GM12878 (cell line): ENCODE results near the gene PIP5K1A. TPM values are rescaled to one million over a fixed set of nuclear protein-coding genes. Genes with fewer than 3 reads are reported as not detected.

ENCODE experiments used
- BCL11A ChIP-seq: IDR thresholded peaks from 2 replicates; pipeline ENCODE4 v1.6.1; 2011; ENCODE audit warnings: low read depth, low read length
- CHD1 ChIP-seq: IDR thresholded peaks from 2 replicates; pipeline ENCODE4 v1.6.1; 2012; ENCODE audit warnings: low read depth, low read length, improper control_type of control experiment
- EGR1 ChIP-seq, 2 experiments: IDR thresholded peaks; 1 replicate in 1 of 2; 2 replicates in 1 of 2; pipeline ENCODE4 v1.6.1; 2011 to 2012; ENCODE audit warnings: low read depth in 2 of 2, low read length in 2 of 2, borderline replicate concordance in 1 of 2, mild to moderate bottlenecking in 1 of 2, moderate library complexity in 1 of 2
- ESRRA ChIP-seq: IDR thresholded peaks from 2 replicates; pipeline ENCODE4 v1.6.1; 2012; ENCODE audit warnings: mild to moderate bottlenecking, low read length, improper control_type of control experiment
- ETV6 ChIP-seq, 2 experiments: fragments of 450-650 bp in 1 of 2; IDR thresholded peaks in 1 of 2; conservative IDR thresholded peaks in 1 of 2; 2 replicates each; pipeline ENCODE4 v1.6.1; 2014; ENCODE audit warnings: antibody characterized with exemption in 1 of 2, borderline replicate concordance in 1 of 2, low read depth in 1 of 2, mild to moderate bottlenecking in 1 of 2, moderate library complexity in 1 of 2
- GATAD2B ChIP-seq: fragments of 450-650 bp; conservative IDR thresholded peaks from 2 replicates; pipeline ENCODE4 v1.6.1; 2017; ENCODE audit warnings: low read depth, mild to moderate bottlenecking, moderate library complexity
- HSF1 ChIP-seq: fragments of 150-350 bp; IDR thresholded peaks from 2 replicates; pipeline ENCODE4 v1.6.1; 2014; ENCODE audit warnings: mild to moderate bottlenecking, low read depth, low read length
- NR2C1 ChIP-seq: fragments of 450-650 bp; IDR thresholded peaks from 2 replicates; pipeline ENCODE4 v1.6.1; 2017; ENCODE audit warnings: antibody characterized with exemption, mild to moderate bottlenecking, moderate library complexity
- PRDM15 ChIP-seq: fragments of 450-650 bp; formaldehyde crosslinking; IDR thresholded peaks from 2 replicates; pipeline ENCODE4 v1.4.0; 2020; ENCODE audit warnings: mild to moderate bottlenecking, moderate library complexity
- RCOR1 ChIP-seq: conservative IDR thresholded peaks from 2 replicates; pipeline ENCODE4 v1.6.1; 2012; ENCODE audit warnings: low read depth, low read length, improper control_type of control experiment
- SIN3A ChIP-seq: IDR thresholded peaks from 2 replicates; pipeline ENCODE4 v1.6.1; 2012; ENCODE audit warnings: low read depth, low read length, improper control_type of control experiment
- SPI1 ChIP-seq: IDR thresholded peaks from 2 replicates; pipeline ENCODE4 v1.6.1; 2011; ENCODE audit warnings: low read depth, mild to moderate bottlenecking, low read length, moderate library complexity, borderline replicate concordance; ENCODE audit not compliant: insufficient read depth
- TARDBP ChIP-seq: IDR thresholded peaks from 2 replicates; pipeline ENCODE4 v1.6.1; 2016; ENCODE audit warnings: borderline replicate concordance
- ZBTB11 ChIP-seq: fragments of 450-650 bp; formaldehyde crosslinking; IDR thresholded peaks from 2 replicates; pipeline ENCODE4 v1.5.0; 2022; ENCODE audit warnings: mild to moderate bottlenecking, missing genetic modification characterization
- polyA plus RNA-seq, 11 experiments: library from polyadenylated mRNA; depleted of rRNA in 4 of 11; unstranded in 6 of 11; stranded (reverse) in 5 of 11; fragments of >200 nt; fragmentation: Nextera tagmentation in 4 of 11; fragmentation: Illumina TruSeq in 1 of 11; extraction: Ambion mirVana in 4 of 11; extraction: Trizol in 1 of 11; gene quantifications; 1 replicate in 1 of 11; 2 replicates in 10 of 11; pipeline versions ENCODE4 v1.2.1 to v1.2.3, GENCODE V29; 2011 to 2016; ENCODE audit warnings: inconsistent platforms in 2 of 11, missing spikeins in 2 of 11, low read depth in 1 of 11
- total RNA-seq, 4 experiments: library from RNA; depleted of rRNA in 3 of 4; stranded (reverse); fragments of >200 nt in 3 of 4; fragmentation: Illumina TruSeq in 1 of 4; extraction: Trizol in 1 of 4; gene quantifications; 2 replicates each; pipeline versions ENCODE4 v1.2.1 to v1.2.3, GENCODE V29; 2013 to 2021
- TF ChIP-seq, protein P1 (sequence below): fragments of 450-650 bp; IDR thresholded peaks from 2 replicates; pipeline ENCODE4 v1.6.1; 2016; ENCODE audit warnings: mild to moderate bottlenecking
- TF ChIP-seq, protein P2 (sequence below): fragments of 450-650 bp; IDR thresholded peaks from 2 replicates; pipeline ENCODE4 v1.6.1; 2017; ENCODE audit warnings: mild to moderate bottlenecking, moderate library complexity

PIP5K1A gene
- total and polyA plus RNA-seq, 10 of the 15 experiments (the other 5 are each of a cell fraction or from before 2014, with no cell fraction given), result 4.5 to 114 (median 51.5) TPM

GRCh38 chr1:151277249-151277648 lies 78.9 kb downstream of the PIP5K1A start (continued):
- TF ChIP-seq, protein P1, sequence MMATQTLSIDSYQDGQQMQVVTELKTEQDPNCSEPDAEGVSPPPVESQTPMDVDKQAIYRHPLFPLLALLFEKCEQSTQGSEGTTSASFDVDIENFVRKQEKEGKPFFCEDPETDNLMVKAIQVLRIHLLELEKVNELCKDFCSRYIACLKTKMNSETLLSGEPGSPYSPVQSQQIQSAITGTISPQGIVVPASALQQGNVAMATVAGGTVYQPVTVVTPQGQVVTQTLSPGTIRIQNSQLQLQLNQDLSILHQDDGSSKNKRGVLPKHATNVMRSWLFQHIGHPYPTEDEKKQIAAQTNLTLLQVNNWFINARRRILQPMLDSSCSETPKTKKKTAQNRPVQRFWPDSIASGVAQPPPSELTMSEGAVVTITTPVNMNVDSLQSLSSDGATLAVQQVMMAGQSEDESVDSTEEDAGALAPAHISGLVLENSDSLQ, result no peak; the same call in 1 of the 2 replicates
- TF ChIP-seq SPI1 (peak; percentile 89), EGR1 (IDR thresholded peaks at IDR 0.05; ENCODE audit: borderline replicate concordance in 1 of 2, low read depth in 2 of 2, low read length in 2 of 2) (no peak), GATAD2B (no peak), HSF1 (no peak), SIN3A (no peak), NR2C1 (no peak), RCOR1 (no peak), TARDBP (no peak), BCL11A (peak; percentile 27; the same call in 1 of the 2 replicates), ZBTB11 (CRISPR knock-in tag) (no peak), ESRRA (no peak; the same call in 1 of the 2 replicates), CHD1 (no peak), PRDM15 (CRISPR knock-in tag) (no peak), ETV6 (conservative IDR thresholded peaks at IDR 0.05 in 1 of 2, IDR thresholded peaks at IDR 0.05 in 1 of 2; ENCODE audit: borderline replicate concordance in 1 of 2, low read depth in 1 of 2) (peak in 1 of 2 experiments; percentile 75; a peak in 2 of 4 replicates)
- TF ChIP-seq, protein P2, sequence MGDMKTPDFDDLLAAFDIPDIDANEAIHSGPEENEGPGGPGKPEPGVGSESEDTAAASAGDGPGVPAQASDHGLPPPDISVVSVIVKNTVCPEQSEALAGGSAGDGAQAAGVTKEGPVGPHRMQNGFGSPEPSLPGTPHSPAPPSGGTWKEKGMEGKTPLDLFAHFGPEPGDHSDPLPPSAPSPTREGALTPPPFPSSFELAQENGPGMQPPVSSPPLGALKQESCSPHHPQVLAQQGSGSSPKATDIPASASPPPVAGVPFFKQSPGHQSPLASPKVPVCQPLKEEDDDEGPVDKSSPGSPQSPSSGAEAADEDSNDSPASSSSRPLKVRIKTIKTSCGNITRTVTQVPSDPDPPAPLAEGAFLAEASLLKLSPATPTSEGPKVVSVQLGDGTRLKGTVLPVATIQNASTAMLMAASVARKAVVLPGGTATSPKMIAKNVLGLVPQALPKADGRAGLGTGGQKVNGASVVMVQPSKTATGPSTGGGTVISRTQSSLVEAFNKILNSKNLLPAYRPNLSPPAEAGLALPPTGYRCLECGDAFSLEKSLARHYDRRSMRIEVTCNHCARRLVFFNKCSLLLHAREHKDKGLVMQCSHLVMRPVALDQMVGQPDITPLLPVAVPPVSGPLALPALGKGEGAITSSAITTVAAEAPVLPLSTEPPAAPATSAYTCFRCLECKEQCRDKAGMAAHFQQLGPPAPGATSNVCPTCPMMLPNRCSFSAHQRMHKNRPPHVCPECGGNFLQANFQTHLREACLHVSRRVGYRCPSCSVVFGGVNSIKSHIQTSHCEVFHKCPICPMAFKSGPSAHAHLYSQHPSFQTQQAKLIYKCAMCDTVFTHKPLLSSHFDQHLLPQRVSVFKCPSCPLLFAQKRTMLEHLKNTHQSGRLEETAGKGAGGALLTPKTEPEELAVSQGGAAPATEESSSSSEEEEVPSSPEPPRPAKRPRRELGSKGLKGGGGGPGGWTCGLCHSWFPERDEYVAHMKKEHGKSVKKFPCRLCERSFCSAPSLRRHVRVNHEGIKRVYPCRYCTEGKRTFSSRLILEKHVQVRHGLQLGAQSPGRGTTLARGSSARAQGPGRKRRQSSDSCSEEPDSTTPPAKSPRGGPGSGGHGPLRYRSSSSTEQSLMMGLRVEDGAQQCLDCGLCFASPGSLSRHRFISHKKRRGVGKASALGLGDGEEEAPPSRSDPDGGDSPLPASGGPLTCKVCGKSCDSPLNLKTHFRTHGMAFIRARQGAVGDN, result no peak
